Embryonic facial prominence (tissue), 1 donor: ENCODE data around the gene LAIR1.
"Not testable (repeated sequence)": the region's sequence is repeated elsewhere in the genome, so short reads cannot be mapped to it uniquely, and the experiment has no call there.

Source experiments
- DNase-seq: peaks from one replicate; pipeline ENCODE4 v3.0.0-alpha.2; 2016; ENCODE audit errors: extremely low spot score

LAIR1 gene

DNA sequence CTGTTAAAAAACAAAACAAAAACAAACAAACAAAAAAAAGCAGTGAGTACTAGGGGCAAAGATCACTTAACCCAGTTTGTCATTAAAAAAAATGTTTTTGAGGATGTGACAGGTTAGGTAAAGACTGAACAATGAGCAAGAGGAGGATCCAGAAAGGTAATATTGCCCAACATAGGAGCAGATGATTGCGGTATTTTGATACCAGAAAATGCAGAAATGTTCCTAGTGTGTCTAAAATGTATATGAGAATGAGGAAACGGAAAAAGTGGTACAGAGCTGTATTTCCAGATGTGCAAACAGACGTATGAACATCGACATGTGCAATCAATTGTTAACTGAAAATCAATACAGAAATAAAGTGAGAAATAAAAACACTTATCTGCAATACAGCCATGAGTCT lies 20.9 kb downstream of the LAIR1 start:
- no peak for DNase-seq

DNA sequence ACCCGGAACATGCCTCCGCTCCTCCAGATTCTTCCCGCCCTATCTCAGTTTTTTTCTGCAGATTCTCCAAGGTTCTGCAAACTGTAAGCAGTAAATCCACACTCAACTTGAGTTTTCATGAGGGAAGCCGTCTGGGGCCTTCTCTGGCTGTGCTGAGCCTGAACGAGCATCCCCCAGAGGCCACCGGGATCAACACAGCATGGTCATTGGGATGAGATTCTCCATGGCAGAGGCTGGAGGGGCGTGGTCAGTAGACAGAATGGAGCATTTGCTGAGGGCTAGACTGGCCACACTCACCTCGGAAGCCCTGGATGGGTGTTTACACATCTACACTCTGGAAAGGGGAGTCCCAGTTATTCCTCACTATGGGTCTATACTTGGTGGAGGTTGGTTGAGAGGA lies 23.4 kb downstream of the LAIR1 start:
- no peak for DNase-seq

DNA sequence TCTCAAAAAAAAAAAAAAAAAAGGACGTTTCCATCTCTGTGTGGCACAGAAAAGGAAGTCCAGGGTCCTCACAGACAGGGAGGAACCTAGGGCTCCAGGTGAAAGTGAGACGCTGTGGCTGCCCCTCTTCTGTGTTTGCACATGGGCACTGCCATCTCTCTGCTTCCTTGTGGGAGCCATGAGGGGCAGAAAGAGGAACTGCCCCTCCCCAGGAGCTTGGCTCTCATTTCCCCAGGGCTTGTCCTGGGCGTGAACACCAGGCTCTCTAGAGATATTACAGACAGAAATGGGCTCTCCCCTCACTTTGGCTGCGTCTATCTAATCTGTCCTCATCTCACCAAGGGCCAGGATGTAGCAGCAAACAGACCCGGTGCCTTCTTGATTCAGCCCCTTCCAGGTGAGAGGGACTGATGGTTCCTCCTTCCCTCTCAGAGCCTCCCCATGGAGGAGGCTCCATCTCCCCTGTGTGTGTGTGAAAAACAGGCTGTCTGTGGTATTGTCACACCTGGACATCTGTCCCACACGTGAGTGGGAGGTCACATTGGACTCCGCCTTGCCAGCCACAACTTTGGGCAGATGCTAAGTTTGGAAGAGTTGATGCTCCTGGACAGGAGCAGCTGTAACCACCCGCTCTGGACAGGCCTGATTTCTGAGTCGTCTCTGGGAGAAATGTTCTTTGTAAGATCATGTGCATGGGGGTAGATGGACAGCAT lies 24.9 kb downstream of the LAIR1 start:
- DNase-seq: no peak

DNA sequence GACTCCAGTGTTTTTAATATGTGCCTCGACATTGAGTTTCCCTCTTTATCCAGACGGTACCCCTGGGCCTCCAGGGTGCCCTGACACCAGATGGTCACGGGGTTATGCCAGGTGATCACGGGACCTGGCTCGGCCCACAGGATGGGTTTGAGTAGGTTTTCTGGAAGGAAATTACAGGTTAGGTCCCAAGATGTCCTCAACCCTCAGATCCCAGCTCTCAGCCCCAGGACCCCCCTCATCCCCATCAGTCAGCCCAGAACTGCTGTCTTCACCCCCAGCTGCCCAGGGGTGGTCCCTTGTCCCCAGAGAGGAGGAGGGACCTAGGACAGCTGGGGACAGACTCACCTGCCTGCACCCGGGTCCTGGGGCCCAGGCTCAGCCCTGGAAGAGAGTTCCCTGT lies 26.2 kb downstream of the LAIR1 start:
- no peak for DNase-seq

DNA sequence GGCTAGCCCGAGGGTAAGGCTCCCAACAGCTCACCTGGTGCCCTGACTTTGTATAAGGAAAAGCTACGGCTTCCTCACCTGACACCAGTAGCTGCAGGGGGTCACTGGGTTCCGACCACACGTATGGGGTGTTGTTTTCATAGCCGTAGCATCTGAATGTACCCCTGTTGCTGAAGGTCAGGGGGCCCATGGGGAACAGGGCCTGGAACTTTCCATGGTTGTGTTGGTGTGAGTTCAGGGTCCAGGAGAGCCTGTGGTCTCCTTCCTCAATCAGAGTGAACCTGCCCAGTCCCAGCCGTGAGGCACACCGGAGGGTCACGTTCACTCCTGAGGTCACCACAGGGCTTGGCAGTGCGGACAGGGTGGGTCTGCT lies 26.9 kb downstream of the LAIR1 start:
- no peak for DNase-seq

DNA sequence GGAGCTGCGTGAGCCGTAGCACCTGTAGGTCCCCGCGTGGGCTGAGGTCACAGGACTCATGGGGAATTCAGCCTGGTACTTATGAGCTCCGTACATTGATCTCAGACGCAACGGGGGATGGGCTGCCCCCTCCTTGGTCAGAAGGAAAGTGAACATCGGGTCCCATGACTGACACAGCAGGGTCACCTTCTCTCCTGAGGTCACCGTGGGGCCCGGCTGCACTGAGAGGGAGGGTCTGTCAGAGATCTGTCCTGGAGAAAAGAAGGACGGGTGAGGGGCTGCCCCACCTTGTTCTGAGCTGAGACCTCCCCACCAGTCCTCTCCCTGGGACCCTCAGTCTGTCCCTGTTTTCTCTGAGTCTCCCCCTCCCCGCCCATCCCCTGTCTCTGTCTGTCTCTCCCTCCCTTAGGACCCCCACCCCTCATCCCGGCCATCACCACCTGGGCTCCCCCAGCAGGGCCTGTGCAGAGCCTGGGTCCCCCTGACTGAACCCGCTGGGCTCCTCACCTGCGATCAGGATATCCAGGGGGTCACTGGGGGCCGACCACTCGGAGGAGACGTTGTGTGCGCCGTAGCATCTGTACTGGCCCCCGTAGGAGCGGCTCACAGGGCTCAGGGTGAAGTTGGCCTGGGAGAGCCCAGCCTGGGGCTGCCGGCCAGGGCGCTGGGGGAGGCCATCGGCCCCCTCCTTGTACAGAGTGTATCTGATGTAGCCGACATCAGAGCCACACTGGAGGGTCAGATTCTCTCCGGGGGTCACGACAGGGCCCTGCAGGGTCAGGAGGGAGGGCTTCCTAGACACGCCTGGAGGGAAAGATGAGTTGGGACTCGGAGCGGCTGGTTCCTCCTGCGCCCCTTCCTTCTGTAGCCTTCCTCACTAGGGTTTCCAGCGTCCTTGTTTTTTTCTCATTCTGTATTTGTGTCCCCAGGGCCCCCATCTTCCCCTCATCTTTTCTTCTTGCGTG lies 27.6 kb downstream of the LAIR1 start:
- no peak for DNase-seq

DNA sequence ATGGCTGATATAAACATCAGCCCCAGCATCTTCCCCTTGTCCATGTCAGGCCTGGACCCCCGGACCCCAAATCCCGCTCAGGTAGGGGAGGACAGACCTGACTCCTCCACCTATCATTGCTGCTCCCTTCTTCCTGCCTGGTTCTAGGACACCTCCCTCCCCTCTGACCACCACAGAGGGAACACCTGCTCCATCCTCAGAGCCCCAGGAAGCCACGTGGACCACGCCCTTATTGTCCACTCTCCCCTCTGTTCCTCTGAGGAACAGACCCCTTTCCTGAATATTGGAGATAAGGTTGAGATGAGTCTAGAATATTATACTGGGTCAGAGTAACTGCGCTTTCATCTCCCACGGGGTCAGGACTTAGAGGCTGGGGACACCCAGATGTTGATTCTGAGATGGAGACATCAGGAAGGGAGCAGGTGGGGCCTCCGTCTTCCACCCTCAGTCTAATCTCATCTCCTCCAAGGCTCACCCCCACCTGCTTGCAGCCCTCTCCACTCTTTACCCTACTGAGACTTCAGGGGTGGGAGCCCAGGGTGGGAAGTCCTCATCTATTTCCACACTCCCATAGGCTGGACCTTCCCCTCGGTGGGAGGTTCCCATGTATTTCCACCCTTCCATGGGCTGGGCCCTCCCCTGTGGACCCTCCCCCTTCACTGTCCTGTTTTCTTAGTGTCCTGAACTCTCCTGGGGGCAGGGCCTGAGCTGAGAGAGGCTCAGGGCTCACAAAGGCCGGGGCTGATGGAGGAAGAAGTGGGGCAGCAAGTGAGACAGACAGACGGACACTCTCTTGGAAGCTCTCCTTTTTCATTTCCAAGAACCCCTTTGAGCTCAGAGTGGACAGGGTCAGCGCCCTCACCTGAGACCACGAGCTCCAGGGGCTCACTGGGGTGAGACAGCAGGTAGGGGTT lies 28.5 kb downstream of the LAIR1 start:
- DNase-seq: no peak

DNA sequence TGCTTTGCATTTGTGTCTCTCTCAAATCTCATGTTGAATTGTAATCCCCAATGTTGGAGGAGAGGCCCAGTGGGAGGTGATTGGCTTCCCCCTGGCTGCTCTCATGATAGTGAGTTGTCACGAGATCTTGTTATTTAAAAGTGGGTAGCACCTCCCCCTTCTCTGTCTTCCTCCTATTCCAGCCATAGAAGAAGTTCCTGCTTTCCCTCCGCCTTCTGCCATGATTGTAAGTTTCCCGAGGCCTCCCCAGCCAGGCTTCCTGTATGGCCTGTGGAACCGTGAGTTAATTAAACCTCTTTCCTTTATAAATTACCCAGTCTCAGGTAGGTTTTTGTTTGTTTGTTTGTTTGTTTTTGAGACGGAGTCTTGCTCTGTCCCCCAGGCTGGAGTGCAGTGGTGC lies 29.6 kb downstream of the LAIR1 start:
- no peak for DNase-seq

DNA sequence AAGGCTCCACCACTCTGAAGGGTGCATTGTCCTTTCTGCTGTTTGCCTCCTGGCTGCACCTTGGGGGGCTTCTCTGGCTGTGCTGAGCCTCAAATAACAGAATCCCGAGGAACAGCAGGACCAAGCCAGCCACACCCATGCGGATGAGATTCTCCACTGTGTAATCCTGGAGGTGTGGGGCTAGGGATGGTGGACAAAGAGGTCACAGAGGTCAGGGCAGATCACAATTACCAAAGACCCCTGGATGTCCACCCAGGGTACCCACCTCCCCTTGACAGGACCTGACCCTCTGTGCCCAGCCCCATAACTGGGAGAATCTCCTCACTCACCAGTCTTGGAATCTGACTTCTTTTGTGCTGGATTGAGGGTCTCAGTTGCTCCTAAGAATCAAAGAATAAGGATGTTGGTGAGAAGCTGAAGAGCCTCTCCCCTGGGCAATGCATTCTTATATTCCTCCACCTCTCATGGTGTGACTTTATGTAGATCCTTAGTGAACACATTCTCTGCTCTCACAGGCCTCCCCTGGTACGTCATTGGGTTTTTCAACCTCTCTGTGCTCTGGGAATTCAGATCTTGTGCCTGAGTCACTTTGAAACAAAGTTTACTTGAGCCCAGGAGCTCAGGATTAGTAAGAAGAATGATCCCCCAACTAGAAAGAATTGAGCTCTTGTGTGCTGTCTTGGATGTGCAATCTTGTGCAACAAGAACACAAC lies 31.0 kb downstream of the LAIR1 start:
- DNase-seq: no peak

DNA sequence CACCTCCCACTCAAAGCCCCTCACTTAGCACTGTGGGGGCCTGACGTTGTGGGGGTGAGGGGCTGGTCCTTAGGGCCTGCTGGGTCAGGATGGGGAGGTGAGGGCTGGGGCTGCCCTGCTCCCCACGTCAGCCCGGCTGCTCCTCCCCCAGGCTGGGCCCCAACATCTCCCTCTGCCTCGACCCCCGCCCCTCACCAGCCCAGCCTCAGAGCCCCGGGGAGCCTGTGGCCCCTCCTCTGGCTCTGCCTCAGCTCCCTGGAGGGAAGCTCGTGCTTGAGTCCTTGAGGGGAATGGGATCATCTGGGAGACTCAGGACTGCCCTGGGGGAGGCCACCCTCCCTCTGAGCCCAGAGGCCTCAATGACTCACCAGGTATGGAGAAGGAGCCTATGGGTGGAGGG lies 32.6 kb downstream of the LAIR1 start:
- DNase-seq: no peak

DNA sequence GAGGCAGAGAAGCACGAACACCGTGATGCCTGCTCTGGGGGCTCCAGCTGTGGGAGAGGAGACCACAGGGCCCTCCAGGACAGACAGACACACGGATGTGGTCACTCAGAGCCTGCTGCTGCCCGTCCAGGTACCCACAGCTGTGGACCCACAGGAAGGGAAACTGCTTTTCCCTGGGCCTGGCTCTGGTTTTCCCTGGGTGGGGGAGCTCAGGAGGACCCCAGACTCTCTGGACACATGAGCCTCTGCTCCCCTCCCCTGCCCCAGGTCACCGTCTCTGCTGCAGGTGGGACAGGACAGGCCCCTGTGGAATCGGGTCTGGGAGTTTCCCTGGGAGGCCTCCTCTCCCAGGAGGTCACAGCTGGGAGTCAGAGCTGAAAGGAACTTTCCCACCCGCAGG lies 33.1 kb downstream of the LAIR1 start:
- DNase-seq: no peak

DNA sequence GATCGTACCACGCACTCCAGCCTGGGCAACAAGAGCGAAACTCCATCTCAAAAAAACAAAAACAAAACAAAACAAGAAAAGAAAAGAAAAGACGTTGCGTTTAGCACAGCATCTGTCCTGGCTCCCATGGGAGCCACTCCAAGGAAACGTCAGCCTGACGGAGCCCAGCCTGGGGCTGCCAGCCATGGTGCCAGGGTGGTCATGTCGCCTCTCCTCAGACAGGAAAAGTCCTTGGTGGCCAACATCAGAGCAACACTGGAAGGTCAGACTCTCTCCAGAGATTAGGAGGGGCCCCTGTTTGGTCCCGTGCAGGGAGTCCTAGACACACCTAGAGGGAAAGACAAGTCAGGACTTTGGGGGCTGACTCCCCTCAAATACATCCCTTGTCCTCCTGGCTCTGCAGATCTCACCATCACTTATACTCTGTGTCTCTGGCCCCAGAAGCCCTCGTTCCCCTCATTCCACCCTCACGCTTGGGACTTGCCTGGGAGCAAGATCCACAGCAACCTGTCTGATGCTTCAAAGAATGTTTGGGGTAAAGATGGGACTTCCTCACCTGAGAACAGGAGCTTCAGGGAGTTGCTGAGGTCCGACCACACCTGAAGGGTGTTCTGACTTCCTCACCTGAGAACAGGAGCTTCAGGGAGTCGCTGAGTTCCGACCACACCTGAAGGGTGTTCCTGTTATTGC lies 35.1 kb downstream of the LAIR1 start:
- no peak for DNase-seq

DNA sequence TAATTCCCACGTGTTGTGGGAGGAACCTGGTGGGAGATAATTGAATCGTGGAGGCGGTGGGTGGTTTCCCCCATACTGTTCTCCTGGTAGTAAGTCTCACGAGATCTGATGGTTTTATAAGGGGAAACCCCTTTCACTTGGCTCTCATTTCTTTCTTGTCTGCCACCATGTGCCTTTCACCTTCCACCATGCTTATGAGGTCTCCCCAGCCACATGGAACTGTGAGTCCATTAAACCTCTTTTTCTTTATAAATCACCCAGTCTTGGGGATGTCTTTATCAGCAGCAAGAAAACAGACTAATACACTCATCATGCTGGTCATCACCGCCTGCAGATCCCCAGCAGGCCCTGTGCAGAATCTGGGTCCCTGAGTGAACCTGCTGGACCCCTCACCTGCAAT lies 36.0 kb downstream of the LAIR1 start:
- DNase-seq: not testable (repeated sequence)

DNA sequence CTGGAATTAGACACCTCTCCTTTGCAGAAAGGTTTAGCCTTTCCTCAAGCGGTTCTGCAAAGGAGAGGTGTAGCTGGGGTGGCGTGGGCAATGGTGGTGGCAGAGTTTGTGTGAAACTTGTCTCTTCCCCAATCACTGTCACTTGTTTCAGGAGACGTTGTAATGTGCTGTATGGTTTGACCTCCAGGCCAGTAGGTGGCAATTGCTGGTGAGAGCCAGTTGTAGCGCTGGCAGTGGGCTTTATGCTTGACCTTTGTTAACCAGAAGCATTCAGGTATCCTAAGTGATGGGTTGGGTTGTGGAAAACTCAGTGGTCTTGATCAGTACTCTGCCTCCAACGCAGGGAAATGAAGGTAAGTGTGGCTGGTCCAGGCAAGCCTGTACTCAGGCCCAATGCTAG lies 39.1 kb downstream of the LAIR1 start:
- no peak for DNase-seq

DNA sequence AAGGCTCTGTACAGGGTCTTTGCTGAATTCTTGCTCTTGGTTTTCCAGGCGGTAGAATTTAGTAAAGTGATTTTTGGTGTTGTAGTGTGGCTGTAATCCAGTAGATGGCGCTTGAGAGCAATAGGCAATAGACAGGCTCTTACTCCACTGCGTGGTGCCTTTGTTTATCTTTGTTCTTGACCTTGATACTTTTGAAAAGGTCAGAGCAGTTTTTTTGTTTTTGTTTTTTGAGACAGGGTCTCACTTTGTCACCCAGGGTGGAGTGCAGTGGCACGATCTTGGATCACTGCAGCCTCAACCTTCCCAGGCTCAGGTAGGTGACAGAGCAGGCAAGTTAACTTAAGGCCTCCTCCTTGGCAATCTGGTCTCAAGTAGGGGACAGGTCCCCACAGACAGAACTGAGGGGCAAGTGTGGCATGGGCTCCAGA lies 39.5 kb downstream of the LAIR1 start:
- DNase-seq: no peak

DNA sequence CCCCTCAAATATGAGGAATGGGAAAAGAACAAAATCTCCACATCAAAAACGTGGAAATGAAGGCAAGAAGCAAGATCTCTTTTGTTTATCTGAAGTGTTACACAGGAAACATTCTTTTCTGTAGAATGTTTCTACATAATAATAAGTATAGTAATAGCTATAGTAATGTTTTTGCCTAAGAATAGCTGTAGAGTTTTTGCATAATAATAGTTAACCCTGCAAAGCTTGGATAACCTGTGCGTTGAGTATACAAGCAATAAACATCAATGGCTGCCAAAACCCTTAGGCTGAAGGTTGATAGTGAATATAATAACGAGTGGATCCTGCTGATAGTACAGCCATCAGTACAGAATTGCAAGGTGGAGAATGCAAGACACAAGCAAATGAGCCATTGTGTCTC lies 40.7 kb downstream of the LAIR1 start:
- DNase-seq: no peak

DNA sequence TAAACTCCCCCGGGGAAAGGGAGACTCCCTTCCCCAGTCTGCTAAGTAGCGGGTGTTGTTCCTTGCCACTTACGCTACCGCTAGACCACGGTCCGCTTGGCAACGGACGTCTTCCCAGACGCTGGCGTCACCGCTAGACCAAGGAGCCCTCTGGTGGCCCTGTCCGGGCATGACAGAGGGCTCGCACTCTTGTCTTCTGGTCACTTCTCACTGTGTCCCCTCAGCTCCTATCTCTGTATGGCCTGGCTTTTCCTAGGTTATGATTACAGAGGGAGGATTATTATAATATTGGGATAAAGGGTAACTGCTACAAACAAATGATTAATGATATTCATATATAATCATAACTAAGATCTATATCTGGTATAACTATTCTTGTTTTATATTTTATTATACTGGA lies 41.8 kb downstream of the LAIR1 start:
- DNase-seq: not testable (repeated sequence)

DNA sequence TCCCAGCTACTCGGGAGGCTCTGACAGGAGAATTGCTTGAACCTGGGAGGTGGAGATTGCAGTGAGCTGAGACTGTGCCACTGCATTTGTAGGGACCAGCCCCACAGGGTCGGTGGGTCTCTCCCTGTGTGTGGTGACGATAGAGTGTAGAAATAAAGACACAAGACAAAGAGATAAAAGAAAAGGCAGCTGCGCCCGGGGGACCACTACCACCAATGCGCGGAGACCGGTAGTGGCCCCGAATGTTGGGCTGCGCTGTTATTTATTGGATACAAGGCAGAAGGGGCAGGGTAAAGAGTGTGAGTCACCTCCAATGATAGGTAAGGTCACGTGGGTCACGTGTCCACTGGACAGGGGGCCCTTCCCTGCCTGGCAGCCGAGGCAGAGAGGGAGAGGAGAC lies 42.4 kb downstream of the LAIR1 start:
- DNase-seq: not testable (repeated sequence)

DNA sequence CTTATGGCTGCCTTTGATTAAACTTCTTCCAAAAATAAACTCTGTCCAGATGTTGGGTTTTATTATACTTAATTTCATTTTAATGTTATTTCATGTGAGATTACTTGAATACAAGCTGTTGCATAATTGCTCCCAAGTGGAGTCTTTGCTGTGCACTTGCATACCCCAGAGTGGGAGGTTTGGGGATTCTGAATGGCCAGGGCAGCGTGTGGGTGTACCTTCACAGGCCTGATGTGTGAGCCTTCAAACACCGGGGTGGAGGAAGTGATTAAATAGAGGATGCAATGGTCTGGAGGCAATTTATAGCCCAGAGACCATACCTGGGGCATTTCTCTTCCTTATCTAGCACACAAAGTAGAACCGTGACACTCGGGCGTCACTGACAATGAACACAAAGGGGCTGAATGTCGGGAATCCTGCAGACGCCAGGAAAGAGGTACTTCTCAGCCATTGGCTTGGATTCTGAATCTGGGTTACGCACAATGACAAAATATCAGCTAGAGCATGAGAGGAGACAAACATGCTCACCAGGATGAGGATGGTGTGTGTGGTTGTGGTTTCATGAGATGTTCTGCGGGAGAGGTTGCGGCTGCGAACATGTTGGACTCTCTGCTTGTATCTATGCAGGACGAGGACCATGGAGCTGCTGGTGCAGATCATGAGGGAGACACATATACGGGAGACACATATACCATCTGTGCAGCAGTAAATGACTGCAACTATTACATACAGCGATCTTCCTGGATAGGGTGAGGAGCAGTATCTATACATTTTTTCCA lies 44.6 kb downstream of the LAIR1 start:
- no peak for DNase-seq

DNA sequence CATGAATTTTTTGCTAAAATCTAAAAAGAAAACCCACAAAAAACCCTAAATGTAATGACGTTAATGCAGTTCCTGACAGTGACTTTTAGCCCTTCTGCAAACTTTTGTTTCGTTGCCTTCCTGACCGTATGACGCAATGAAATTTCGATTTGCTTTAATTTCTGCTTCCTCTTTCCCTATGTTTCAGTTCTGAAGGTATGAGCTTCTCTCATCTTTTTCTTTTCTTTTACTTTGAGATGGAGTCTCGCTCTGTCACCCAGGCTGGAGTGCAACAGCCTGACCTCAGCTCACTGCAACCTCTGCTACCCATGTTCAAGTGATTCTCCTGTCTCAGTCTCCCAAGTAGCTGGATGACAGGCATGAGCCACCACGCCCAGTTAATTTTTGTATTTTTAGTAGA lies 45.7 kb downstream of the LAIR1 start:
- DNase-seq: no peak
